GM18508 (cell line): ENCODE measurements around the gene LIMK1.

ENCODE experiments used
- ATAC-seq: cut with Tn5 transposase; IDR thresholded peaks from one replicate; pipeline ENCODE4 v1.9.1; 2021; ENCODE audit warnings: moderate number of reproducible peaks; ENCODE audit not compliant: insufficient read depth, unreplicated experiment

LIMK1 gene

GRCh38 chr7:74053589-74054186 lies 29.9 kb upstream of the LIMK1 start:
- ATAC-seq, result no peak

DNA sequence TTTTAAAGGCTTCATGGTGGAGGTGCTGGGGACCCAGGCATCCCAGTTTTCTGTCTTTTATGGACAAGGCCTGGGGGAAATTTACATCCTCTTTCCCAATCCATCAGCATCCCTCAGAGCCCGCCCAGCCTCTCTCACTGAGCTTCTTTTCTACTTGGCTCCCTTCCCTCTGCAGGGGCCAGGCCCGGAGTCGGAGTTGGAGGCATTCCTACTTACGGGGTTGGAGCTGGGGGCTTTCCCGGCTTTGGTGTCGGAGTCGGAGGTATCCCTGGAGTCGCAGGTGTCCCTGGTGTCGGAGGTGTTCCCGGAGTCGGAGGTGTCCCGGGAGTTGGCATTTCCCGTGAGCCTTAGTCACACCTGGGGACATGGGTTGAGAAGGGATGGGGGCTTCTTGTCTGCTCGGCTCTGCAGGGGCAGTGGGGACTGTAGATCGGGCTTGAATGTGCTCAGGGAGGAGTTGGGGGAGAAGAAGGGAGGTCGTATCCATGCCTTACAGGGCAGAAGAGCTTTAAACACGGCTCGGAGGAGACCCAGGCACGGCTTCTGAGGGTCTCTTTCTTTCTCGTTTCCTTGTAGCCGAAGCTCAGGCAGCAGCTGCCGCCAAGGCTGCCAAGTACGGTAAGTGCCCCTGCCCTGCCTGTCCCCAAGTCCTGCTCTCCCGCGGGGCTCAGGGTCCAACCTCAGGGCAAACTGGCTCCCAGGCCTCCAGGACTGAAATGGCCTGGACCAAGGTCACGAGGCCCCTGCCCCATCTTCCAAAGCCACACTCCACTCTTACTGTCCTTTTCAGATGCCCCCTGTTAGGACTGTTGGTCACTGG lies 27.3 kb upstream of the LIMK1 start:
- no peak for ATAC-seq

GRCh38 chr7:74057216-74057925 lies 26.2 kb upstream of the LIMK1 start:
- ATAC-seq, result no peak

- ATAC-seq, result no peak
These were observed 25.6 kb upstream of the LIMK1 start for GRCh38 chr7:74057987-74058386.

- ATAC-seq, result no peak
These were observed 25.1 kb upstream of the LIMK1 start for GRCh38 chr7:74058486-74058885.

DNA sequence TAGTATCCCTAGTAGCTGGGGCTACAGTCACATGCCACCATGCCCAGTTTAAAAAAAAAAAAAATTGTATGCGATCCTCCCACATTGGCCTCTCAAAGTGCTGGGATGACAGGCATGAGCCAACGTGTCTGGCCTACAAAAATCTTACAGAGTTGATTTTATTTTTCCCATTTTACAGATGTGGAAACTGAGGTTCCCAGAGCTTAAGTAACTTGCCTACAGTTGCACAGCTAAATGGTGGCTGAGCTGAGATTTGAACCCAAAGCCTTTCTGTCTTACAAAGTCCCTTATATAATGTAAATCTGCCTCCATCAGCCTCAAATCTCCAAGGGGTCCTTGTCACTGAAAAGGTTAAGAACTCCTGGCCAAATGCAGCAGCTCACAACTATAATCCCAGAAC lies 24.6 kb upstream of the LIMK1 start:
- no peak for ATAC-seq

- no peak for ATAC-seq
These were observed 23.7 kb upstream of the LIMK1 start for GRCh38 chr7:74059681-74060588.

DNA sequence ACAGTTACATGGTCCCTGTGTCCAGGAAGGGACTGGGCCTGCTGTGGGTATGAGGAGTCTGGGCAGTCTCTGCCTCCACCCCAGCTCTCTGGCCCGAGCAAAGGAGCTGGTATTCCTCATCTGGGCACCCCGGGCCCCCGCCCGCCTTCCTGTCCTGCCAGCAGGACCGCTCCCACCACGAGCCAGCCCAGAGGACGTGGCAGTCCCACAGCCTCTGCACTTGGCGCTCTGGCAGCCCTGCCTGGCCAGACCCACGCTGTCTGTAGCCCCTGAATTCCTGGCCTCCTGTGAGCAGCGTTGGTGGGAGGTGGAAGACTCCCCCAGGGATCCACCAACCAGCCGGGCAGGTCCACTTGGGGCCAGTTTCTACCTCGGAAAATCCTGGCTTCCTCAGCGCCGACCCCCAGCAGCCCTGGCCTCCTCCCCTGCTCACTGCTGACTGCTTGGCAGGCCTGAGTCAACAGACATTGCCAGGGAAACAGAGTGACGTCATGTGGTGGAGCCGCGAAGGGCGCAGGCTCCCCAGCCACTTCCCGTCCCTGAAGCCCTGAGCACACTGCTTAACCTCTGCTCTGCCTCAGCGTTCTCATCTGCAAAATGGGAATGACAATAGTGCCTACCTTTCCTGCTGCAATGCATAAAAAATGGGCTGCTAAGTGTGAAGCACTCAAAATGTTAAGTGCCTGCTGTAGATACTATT lies 21.6 kb upstream of the LIMK1 start:
- ATAC-seq, result no peak

GRCh38 chr7:74063223-74063641 lies 20.4 kb upstream of the LIMK1 start:
- no peak for ATAC-seq

- no peak for ATAC-seq
These were observed 20.0 kb upstream of the LIMK1 start for GRCh38 chr7:74063646-74064045.

- ATAC-seq, result no peak
These were observed 18.9 kb upstream of the LIMK1 start for GRCh38 chr7:74064696-74065095.

DNA sequence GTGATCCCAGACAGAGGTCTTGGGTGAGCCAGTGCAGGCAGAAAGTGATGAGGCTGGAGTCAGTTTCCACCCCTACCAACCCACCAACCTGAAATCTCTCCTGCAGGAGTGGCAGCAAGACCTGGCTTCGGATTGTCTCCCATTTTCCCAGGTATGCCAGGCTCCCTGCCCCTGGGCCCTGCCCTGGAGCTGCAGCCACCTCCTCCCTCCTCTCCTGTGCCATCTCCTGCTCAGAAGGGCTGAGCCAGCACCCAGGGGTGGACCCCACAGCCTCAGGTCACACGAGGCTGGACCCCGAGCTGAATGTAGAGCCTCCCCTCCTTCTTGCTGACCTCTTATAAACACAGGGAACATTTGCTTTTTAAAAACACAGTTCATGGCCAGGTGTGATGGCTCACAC lies 17.0 kb upstream of the LIMK1 start:
- no peak for ATAC-seq

DNA sequence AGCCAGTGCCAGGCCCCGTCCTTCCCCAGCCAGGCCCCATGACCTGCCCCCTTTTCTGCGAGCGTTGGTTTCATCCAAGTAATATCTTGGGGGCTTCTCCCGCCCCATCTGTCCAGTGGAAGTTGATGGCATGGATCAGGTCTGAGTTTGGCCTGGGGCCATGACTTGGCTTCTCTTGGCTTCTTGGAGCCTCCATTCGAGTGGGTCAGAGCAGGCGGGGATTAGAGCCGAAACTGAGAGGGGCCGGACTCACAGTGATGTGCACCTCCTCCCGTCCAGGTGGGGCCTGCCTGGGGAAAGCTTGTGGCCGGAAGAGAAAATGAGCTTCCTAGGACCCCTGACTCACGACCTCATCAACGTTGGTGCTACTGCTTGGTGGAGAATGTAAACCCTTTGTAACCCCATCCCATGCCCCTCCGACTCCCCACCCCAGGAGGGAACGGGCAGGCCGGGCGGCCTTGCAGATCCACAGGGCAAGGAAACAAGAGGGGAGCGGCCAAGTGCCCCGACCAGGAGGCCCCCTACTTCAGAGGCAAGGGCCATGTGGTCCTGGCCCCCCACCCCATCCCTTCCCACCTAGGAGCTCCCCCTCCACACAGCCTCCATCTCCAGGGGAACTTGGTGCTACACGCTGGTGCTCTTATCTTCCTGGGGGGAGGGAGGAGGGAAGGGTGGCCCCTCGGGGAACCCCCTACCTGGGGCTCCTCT lies 15.1 kb upstream of the LIMK1 start:
- ATAC-seq, result no peak

DNA sequence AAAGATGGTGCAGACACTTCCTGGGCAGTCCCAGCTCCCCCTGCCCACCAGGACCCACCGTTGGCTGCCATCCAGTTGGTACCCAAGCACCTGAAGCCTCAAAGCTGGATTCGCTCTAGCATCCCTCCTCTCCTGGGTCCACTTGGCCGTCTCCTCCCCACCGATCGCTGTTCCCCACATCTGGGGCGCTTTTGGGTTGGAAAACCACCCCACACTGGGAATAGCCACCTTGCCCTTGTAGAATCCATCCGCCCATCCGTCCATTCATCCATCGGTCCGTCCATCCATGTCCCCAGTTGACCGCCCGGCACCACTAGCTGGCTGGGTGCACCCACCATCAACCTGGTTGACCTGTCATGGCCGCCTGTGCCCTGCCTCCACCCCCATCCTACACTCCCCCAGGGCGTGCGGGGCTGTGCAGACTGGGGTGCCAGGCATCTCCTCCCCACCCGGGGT lies 14.5 kb upstream of the LIMK1 start:
- no peak for ATAC-seq

- no peak for ATAC-seq
These were observed 13.6 kb upstream of the LIMK1 start for GRCh38 chr7:74069790-74070618.

- no peak for ATAC-seq
These were observed 13.0 kb upstream of the LIMK1 start for GRCh38 chr7:74070619-74070921.

GRCh38 chr7:74071121-74071520 lies 12.5 kb upstream of the LIMK1 start:
- no peak for ATAC-seq

- ATAC-seq, result no peak
These were observed 8.8 kb upstream of the LIMK1 start for GRCh38 chr7:74074770-74075169.
